Measurements from ENCODE around the gene RAB3C. TPM values are rescaled to one million over a fixed set of nuclear protein-coding genes. Genes with fewer than 3 reads are reported as not detected.
"Not testable (repeated sequence)": the region's sequence is repeated elsewhere in the genome, so short reads cannot be mapped to it uniquely, and the experiment has no call there.

RAB3C gene
- total RNA-seq, 1 donor from 2014 or later = 0.47 TPM

- TF ChIP-seq CTCF (IDR thresholded peaks at IDR 0.05) = no peak
- intact Hi-C loops (cut with micrococcal nuclease) = loop anchor here (1.0 kb wide), 1 partner anchor 54 kb away; the partner anchor contains the start of gene GAPT
- Mint-ChIP-seq H3K4me3 (peak overlapping the region; percentile 53), H3K27ac (peak overlapping the region; percentile 48), H3K9me3 (peaks cover 3% of the 10 kb centered on the region), H3K36me3 (ENCODE audit: low read depth) (no peaks in the 10 kb centered on the region), H3K4me1 (peaks cover 40% of the 10 kb centered on the region), H3K27me3 (no peaks in the 10 kb centered on the region)
- no peak for ATAC-seq (ENCODE audit: low read depth)
- POLR2A ChIA-PET = interaction anchor here (0.6 to 1.0 kb wide), 2 partner anchors 39 to 1371 kb away, joined by 3 to 5 read pairs; no protein-coding TSS in a partner anchor
- DNase-seq = no peak
- CTCF ChIA-PET = no interaction called here
Observed at GRCh38 chr5:58544926-58545325, 37.9 kb upstream of the RAB3C start.

GRCh38 chr5:58545912-58546311, 37.0 kb upstream of the RAB3C start:
- ATAC-seq (ENCODE audit: low read depth) (peak; percentile 96), DNase-seq (no peak)
- CTCF ChIA-PET = no interaction called here
- Mint-ChIP-seq H3K27me3 (no peaks in the 10 kb centered on the region), H3K4me1 (peaks cover 40% of the 10 kb centered on the region), H3K4me3 (peak overlapping the region; percentile 11), H3K36me3 (ENCODE audit: low read depth) (no peaks in the 10 kb centered on the region), H3K9me3 (no peaks in the 10 kb centered on the region), H3K27ac (no peak overlapping the region)
- no peak for TF ChIP-seq CTCF (IDR thresholded peaks at IDR 0.05)
- POLR2A ChIA-PET = interaction anchor here (0.9 to 1.0 kb wide), 2 partner anchors 40 to 303 kb away, joined by 3 to 5 read pairs; no protein-coding TSS in a partner anchor
- intact Hi-C loops (cut with micrococcal nuclease) = loop anchor here (1.0 kb wide), 2 partner anchors 37 to 40 kb away; partner anchors contain the start of gene RAB3C

- CTCF ChIA-PET = interaction anchor here (1.0 kb wide), 1 partner anchor 18 kb away, joined by 3 read pairs; no protein-coding TSS in a partner anchor
- POLR2A ChIA-PET = no interaction called here
- H3K36me3 Mint-ChIP-seq (ENCODE audit: low read depth) = no peaks in the 10 kb centered on the region
- TF ChIP-seq CTCF (IDR thresholded peaks at IDR 0.05) = no peak
- ATAC-seq (ENCODE audit: low read depth) = no peak
- H3K4me1 Mint-ChIP-seq = peaks cover 38% of the 10 kb centered on the region
- intact Hi-C loops (cut with micrococcal nuclease) = no loop called here
- DNase-seq = no peak
- no peaks in the 10 kb centered on the region for H3K27me3 Mint-ChIP-seq
- no peak overlapping the region for H3K27ac Mint-ChIP-seq
- no peaks in the 10 kb centered on the region for H3K9me3 Mint-ChIP-seq
- H3K4me3 Mint-ChIP-seq = no peak overlapping the region
Observed at GRCh38 chr5:58548068-58548467, 34.8 kb upstream of the RAB3C start.

- H3K4me3 Mint-ChIP-seq = no peak overlapping the region
- ChIA-PET CTCF (no interaction called here), POLR2A (no interaction called here)
- no peak overlapping the region for H3K27ac Mint-ChIP-seq
- no peaks in the 10 kb centered on the region for H3K9me3 Mint-ChIP-seq
- ATAC-seq (ENCODE audit: low read depth) (no peak), DNase-seq (no peak)
- no peaks in the 10 kb centered on the region for H3K36me3 Mint-ChIP-seq (ENCODE audit: low read depth)
- intact Hi-C loops (cut with micrococcal nuclease) = no loop called here
- no peak for TF ChIP-seq CTCF (IDR thresholded peaks at IDR 0.05)
- no peaks in the 10 kb centered on the region for H3K27me3 Mint-ChIP-seq
- H3K4me1 Mint-ChIP-seq = peaks cover 3% of the 10 kb centered on the region
Observed at GRCh38 chr5:58551492-58551891, 31.4 kb upstream of the RAB3C start.

GRCh38 chr5:58557665-58558338, 25.1 kb upstream of the RAB3C start:
- H3K36me3 Mint-ChIP-seq (ENCODE audit: low read depth); CTCF ChIA-PET; H3K4me3 Mint-ChIP-seq; DNase-seq; ATAC-seq (ENCODE audit: low read depth); H3K4me1 Mint-ChIP-seq; H3K27me3 Mint-ChIP-seq; H3K9me3 Mint-ChIP-seq; intact Hi-C loops (cut with micrococcal nuclease); H3K27ac Mint-ChIP-seq; POLR2A ChIA-PET: not testable (repeated sequence)

GRCh38 chr5:58563016-58563700, 19.7 kb upstream of the RAB3C start:
- not testable (repeated sequence) for H3K27me3 Mint-ChIP-seq; H3K36me3 Mint-ChIP-seq (ENCODE audit: low read depth)

GRCh38 chr5:58564043-58564832, 18.6 kb upstream of the RAB3C start:
- intact Hi-C loops (cut with micrococcal nuclease) = not testable (repeated sequence)

More at GRCh38 chr5:58563016-58563700, 19.7 kb upstream of the RAB3C start:
- H3K27ac Mint-ChIP-seq; CTCF ChIA-PET; H3K9me3 Mint-ChIP-seq; ATAC-seq (ENCODE audit: low read depth); intact Hi-C loops (cut with micrococcal nuclease); DNase-seq; POLR2A ChIA-PET; H3K4me3 Mint-ChIP-seq: not testable (repeated sequence)
- peaks cover 10% of the 10 kb centered on the region for H3K4me1 Mint-ChIP-seq

More at GRCh38 chr5:58564043-58564832, 18.6 kb upstream of the RAB3C start:
- H3K36me3 Mint-ChIP-seq (ENCODE audit: low read depth); H3K4me3 Mint-ChIP-seq; H3K27ac Mint-ChIP-seq; H3K27me3 Mint-ChIP-seq; H3K9me3 Mint-ChIP-seq; CTCF ChIA-PET; POLR2A ChIA-PET; DNase-seq; ATAC-seq (ENCODE audit: low read depth): not testable (repeated sequence)
- H3K4me1 Mint-ChIP-seq = peaks cover 10% of the 10 kb centered on the region

Data from activated B cell treated with CpG ODN at 0.5 μM for 24 hours (primary cell).